Astrocyte (in vitro differentiated cells and primary cell): Measurements from ENCODE around the gene CLCN1.

Source experiments
- CTCF ChIP-seq: IDR thresholded peaks from 2 replicates; pipeline ENCODE4 v1.5.1; 2011; ENCODE audit warnings: low read depth, mild to moderate bottlenecking, inconsistent platforms, low read length, moderate library complexity; ENCODE audit not compliant: insufficient read depth
- EZH2 ChIP-seq: IDR thresholded peaks from 2 replicates; pipeline ENCODE4 v1.6.1; 2012; ENCODE audit warnings: mild to moderate bottlenecking, low read length, inconsistent platforms; ENCODE audit not compliant: insufficient read depth

GRCh38 chr7:143318661-143319060 lies 2.8 kb downstream of the CLCN1 start:
- no peak for TF ChIP-seq CTCF
- no peak for TF ChIP-seq EZH2
